Measurements from ENCODE around the gene IL1RAPL1.

The IL1RAPL1 gene

GRCh38 chrX:28835991-28836390, 248.7 kb downstream of the IL1RAPL1 start:
- TF ChIP-seq CTCF (IDR thresholded peaks at IDR 0.05) = no peak
- H3K27me3 ChIP-seq = no peaks in the 10 kb centered on the region
- no peaks in the 10 kb centered on the region for H3K36me3 ChIP-seq
- H3K27ac ChIP-seq = no peak overlapping the region
- H3K4me3 ChIP-seq (ENCODE audit: low read depth in 1 of 2, low read length in 1 of 2) = no peak overlapping the region
- no peaks in the 10 kb centered on the region for H3K9me3 ChIP-seq
- H3K4me1 ChIP-seq (ENCODE audit: control insufficient read depth in 1 of 2, insufficient read depth in 1 of 2, low read depth in 1 of 2, low read length in 1 of 2) = no peaks in the 10 kb centered on the region

- Histone ChIP-seq H3K4me3 (ENCODE audit: low read depth in 1 of 2, low read length in 1 of 2) (no peak overlapping the region), H3K4me1 (ENCODE audit: control insufficient read depth in 1 of 2, insufficient read depth in 1 of 2, low read depth in 1 of 2, low read length in 1 of 2) (no peaks in the 10 kb centered on the region), H3K9me3 (no peaks in the 10 kb centered on the region), H3K27ac (no peak overlapping the region), H3K36me3 (no peaks in the 10 kb centered on the region), H3K27me3 (no peaks in the 10 kb centered on the region)
- TF ChIP-seq CTCF (IDR thresholded peaks at IDR 0.05) = no peak
Observed at GRCh38 chrX:28843817-28844216, 256.6 kb downstream of the IL1RAPL1 start.

- Histone ChIP-seq H3K27me3 (no peaks in the 10 kb centered on the region), H3K4me1 (ENCODE audit: control insufficient read depth in 1 of 2, insufficient read depth in 1 of 2, low read depth in 1 of 2, low read length in 1 of 2) (no peaks in the 10 kb centered on the region), H3K9me3 (no peaks in the 10 kb centered on the region), H3K36me3 (no peaks in the 10 kb centered on the region), H3K27ac (no peak overlapping the region), H3K4me3 (ENCODE audit: low read depth in 1 of 2, low read length in 1 of 2) (no peak overlapping the region)
- TF ChIP-seq CTCF (IDR thresholded peaks at IDR 0.05) = no peak
Observed at GRCh38 chrX:28847423-28847822, 260.2 kb downstream of the IL1RAPL1 start.

GRCh38 chrX:28848707-28849106, 261.5 kb downstream of the IL1RAPL1 start:
- no peaks in the 10 kb centered on the region for H3K9me3 ChIP-seq
- H3K36me3 ChIP-seq = no peaks in the 10 kb centered on the region
- no peak overlapping the region for H3K4me3 ChIP-seq (ENCODE audit: low read depth in 1 of 2, low read length in 1 of 2)
- no peak for TF ChIP-seq CTCF (IDR thresholded peaks at IDR 0.05)
- H3K27me3 ChIP-seq = no peaks in the 10 kb centered on the region
- no peaks in the 10 kb centered on the region for H3K4me1 ChIP-seq (ENCODE audit: control insufficient read depth in 1 of 2, insufficient read depth in 1 of 2, low read depth in 1 of 2, low read length in 1 of 2)
- H3K27ac ChIP-seq = no peak overlapping the region

- Histone ChIP-seq H3K36me3 (no peaks in the 10 kb centered on the region), H3K27me3 (no peaks in the 10 kb centered on the region), H3K4me3 (ENCODE audit: low read depth in 1 of 2, low read length in 1 of 2) (no peak overlapping the region), H3K9me3 (no peaks in the 10 kb centered on the region), H3K4me1 (ENCODE audit: control insufficient read depth in 1 of 2, insufficient read depth in 1 of 2, low read depth in 1 of 2, low read length in 1 of 2) (no peaks in the 10 kb centered on the region), H3K27ac (no peak overlapping the region)
- no peak for TF ChIP-seq CTCF (IDR thresholded peaks at IDR 0.05)
Observed at GRCh38 chrX:28850955-28851354, 263.7 kb downstream of the IL1RAPL1 start.

- Histone ChIP-seq H3K4me3 (ENCODE audit: low read depth in 1 of 2, low read length in 1 of 2) (no peak overlapping the region), H3K27ac (no peak overlapping the region), H3K9me3 (no peaks in the 10 kb centered on the region), H3K27me3 (no peaks in the 10 kb centered on the region), H3K4me1 (ENCODE audit: control insufficient read depth in 1 of 2, insufficient read depth in 1 of 2, low read depth in 1 of 2, low read length in 1 of 2) (no peaks in the 10 kb centered on the region), H3K36me3 (no peaks in the 10 kb centered on the region)
- TF ChIP-seq CTCF (IDR thresholded peaks at IDR 0.05) = no peak
Observed at GRCh38 chrX:28851871-28852270, 264.6 kb downstream of the IL1RAPL1 start.

All from neutrophil (primary cell).